HG03457 (cell line): Measurements from ENCODE around the gene OSBPL10.
"Not testable (repeated sequence)": the region's sequence is repeated elsewhere in the genome, so short reads cannot be mapped to it uniquely, and the experiment has no call there.

Experiments used
- ATAC-seq: cut with Tn5 transposase; IDR thresholded peaks from one replicate; pipeline ENCODE4 v1.9.1; 2021; ENCODE audit warnings: moderate number of reproducible peaks; ENCODE audit not compliant: unreplicated experiment

OSBPL10 gene

GRCh38 chr3:31992995-31993394 is 11.9 kb upstream of the OSBPL10 start:
- not testable (repeated sequence) for ATAC-seq

GRCh38 chr3:31988271-31988670 is 7.2 kb upstream of the OSBPL10 start:
- no peak for ATAC-seq

- ATAC-seq, result no peak
Observed at GRCh38 chr3:31985831-31986230, 4.8 kb upstream of the OSBPL10 start.

GRCh38 chr3:31984321-31984720 is 3.3 kb upstream of the OSBPL10 start:
- no peak for ATAC-seq

- no peak for ATAC-seq
Observed at GRCh38 chr3:31980530-31981205, 394 bp downstream of the OSBPL10 start.

- no peak for ATAC-seq
Observed at GRCh38 chr3:31979001-31979697, 1.9 kb downstream of the OSBPL10 start.

- ATAC-seq, result no peak
Observed at GRCh38 chr3:31978553-31978952, 2.5 kb downstream of the OSBPL10 start.

- no peak for ATAC-seq
Observed at GRCh38 chr3:31977736-31978135, 3.3 kb downstream of the OSBPL10 start.

- ATAC-seq, result no peak
Observed at GRCh38 chr3:31976302-31976701, 4.8 kb downstream of the OSBPL10 start.

- ATAC-seq, result no peak
Observed at GRCh38 chr3:31974964-31975363, 6.1 kb downstream of the OSBPL10 start.

- no peak for ATAC-seq
Observed at GRCh38 chr3:31974471-31974870, 6.6 kb downstream of the OSBPL10 start.

GRCh38 chr3:31973837-31974236 is 7.2 kb downstream of the OSBPL10 start:
- ATAC-seq, result no peak

- no peak for ATAC-seq
Observed at GRCh38 chr3:31973081-31973480, 8.0 kb downstream of the OSBPL10 start.

GRCh38 chr3:31971607-31972006 is 9.5 kb downstream of the OSBPL10 start:
- ATAC-seq, result no peak

- ATAC-seq, result no peak
Observed at GRCh38 chr3:31968927-31969418, 12.1 kb downstream of the OSBPL10 start.

- no peak for ATAC-seq
Observed at GRCh38 chr3:31968369-31968926, 12.6 kb downstream of the OSBPL10 start.

GRCh38 chr3:31967592-31967991 is 13.5 kb downstream of the OSBPL10 start:
- no peak for ATAC-seq

GRCh38 chr3:31966978-31967591 is 14.0 kb downstream of the OSBPL10 start:
- no peak for ATAC-seq

GRCh38 chr3:31962801-31963205 is 18.3 kb downstream of the OSBPL10 start:
- ATAC-seq, result no peak

GRCh38 chr3:31960793-31961431 is 20.1 kb downstream of the OSBPL10 start:
- peak; percentile 64 for ATAC-seq
